ENCODE measurements around the gene USP3. TPM values are rescaled to one million over a fixed set of nuclear protein-coding genes. Genes with fewer than 3 reads are reported as not detected.

The USP3 gene
- total and polyA plus RNA-seq, 11 donors, result 7.1 to 30.8 (median 18.4) TPM

DNA sequence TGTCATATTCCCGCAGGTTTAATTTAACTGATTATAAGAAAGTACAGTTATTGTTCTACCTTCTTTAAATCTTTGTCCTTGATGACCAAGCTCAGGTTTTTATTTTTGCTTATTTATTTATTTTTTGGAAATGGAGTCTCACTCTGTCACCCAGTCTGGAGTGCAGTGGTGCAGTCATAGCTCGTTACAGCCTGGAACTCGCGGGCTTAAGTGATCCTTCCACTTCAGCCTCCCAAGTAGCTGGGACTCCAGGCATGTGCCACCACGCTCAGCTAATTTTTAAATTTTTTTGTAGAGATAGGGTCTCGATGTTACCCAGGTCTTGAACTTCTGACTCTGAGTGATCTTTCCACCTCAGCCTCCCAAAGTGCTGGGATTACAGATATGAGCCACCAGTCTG is 8.9 kb downstream of the USP3 start:
- intact Hi-C loops (cut with DNase I), result no loop called here
- H3K27ac ChIP-seq, result no peak overlapping the region
- 86 to 97% (median 95%) methylated on average over 6 of the region's 6 CpGs for WGBS, 4 donors
- TF ChIP-seq, protein P1, sequence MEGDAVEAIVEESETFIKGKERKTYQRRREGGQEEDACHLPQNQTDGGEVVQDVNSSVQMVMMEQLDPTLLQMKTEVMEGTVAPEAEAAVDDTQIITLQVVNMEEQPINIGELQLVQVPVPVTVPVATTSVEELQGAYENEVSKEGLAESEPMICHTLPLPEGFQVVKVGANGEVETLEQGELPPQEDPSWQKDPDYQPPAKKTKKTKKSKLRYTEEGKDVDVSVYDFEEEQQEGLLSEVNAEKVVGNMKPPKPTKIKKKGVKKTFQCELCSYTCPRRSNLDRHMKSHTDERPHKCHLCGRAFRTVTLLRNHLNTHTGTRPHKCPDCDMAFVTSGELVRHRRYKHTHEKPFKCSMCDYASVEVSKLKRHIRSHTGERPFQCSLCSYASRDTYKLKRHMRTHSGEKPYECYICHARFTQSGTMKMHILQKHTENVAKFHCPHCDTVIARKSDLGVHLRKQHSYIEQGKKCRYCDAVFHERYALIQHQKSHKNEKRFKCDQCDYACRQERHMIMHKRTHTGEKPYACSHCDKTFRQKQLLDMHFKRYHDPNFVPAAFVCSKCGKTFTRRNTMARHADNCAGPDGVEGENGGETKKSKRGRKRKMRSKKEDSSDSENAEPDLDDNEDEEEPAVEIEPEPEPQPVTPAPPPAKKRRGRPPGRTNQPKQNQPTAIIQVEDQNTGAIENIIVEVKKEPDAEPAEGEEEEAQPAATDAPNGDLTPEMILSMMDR (IDR thresholded peaks at IDR 0.05), result no peak
- no peak for DNase-seq
- no peak for ATAC-seq
- H3K4me1 ChIP-seq, result peaks cover 0 to 98% (median 58%) of the 10 kb centered on the region in 12 donors
- no peaks in the 10 kb centered on the region for H3K9me3 ChIP-seq
- no peaks in the 10 kb centered on the region for H3K36me3 ChIP-seq
- H3K4me3 ChIP-seq, result no peak overlapping the region
- H3K27me3 ChIP-seq, result no peaks in the 10 kb centered on the region

DNA sequence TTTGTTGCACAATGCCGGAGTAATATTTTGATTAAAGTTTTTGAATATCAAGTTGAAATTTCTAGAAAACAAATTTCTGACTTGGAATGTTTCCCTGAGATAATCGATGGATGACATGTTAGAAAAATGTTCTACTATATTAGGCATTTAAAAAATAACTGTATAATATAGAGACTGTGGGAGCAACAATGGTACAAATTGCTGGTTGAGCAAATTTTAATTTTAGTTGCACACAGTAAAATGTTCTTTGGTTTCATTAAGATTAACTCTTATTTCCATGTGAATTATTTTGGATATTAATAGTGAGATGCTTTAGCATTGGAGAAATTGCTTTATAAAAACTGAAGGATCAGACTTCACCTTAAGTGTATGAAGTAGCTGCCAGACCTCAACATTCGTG is 9.3 kb downstream of the USP3 start:
- H3K4me1 ChIP-seq, result peaks cover 0 to 94% (median 57%) of the 10 kb centered on the region in 12 donors
- 87 to 92% (median 89%) methylated on average over 3 of the region's 3 CpGs for WGBS, 4 donors
- H3K27me3 ChIP-seq, result no peaks in the 10 kb centered on the region
- H3K4me3 ChIP-seq, result no peak overlapping the region
- H3K9me3 ChIP-seq, result no peaks in the 10 kb centered on the region
- H3K27ac ChIP-seq, result no peak overlapping the region
- ATAC-seq (no peak), DNase-seq (no peak)
- no peaks in the 10 kb centered on the region for H3K36me3 ChIP-seq
- intact Hi-C loops (cut with DNase I), result no loop called here
- TF ChIP-seq, protein P1 (IDR thresholded peaks at IDR 0.05), result no peak
- TF ChIP-seq POLR2A (IDR thresholded peaks at IDR 0.05), result no peak

DNA sequence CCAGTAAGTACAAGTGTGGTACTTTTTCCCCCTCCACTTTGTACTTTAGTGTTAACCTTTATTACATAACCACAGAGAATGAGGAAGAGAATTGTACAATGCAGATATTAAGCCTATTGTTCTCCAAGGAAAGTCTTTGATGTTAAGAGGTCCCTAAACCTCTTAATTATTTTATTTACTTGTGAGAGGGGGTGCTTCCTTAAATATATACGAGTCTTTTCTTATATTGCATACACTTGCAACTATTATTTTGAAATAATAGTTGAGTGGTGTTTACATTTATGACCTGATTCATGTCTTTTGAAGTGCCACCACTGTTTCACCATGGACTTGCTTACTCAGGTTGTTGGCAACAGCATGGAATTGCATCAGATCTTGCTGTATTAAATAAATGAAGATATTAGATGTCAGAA is 10.1 kb downstream of the USP3 start:
- no peak for ATAC-seq
- no peaks in the 10 kb centered on the region for H3K9me3 ChIP-seq
- H3K4me1 ChIP-seq, result peaks cover 0 to 92% (median 56%) of the 10 kb centered on the region in 12 donors
- intact Hi-C loops (cut with DNase I), result no loop called here
- DNase-seq, result no peak
- H3K36me3 ChIP-seq, result no peaks in the 10 kb centered on the region
- H3K27me3 ChIP-seq, result no peaks in the 10 kb centered on the region
- H3K27ac ChIP-seq, result peak overlapping the region in 1 of 12 donors; percentile 9
- WGBS, 4 donors, result 51 to 59% (median 55%) methylated on average over 1 of the region's 1 CpG
- no peak overlapping the region for H3K4me3 ChIP-seq
- TF ChIP-seq, protein P1 (IDR thresholded peaks at IDR 0.05), result no peak
- TF ChIP-seq POLR2A (IDR thresholded peaks at IDR 0.05), result no peak

DNA sequence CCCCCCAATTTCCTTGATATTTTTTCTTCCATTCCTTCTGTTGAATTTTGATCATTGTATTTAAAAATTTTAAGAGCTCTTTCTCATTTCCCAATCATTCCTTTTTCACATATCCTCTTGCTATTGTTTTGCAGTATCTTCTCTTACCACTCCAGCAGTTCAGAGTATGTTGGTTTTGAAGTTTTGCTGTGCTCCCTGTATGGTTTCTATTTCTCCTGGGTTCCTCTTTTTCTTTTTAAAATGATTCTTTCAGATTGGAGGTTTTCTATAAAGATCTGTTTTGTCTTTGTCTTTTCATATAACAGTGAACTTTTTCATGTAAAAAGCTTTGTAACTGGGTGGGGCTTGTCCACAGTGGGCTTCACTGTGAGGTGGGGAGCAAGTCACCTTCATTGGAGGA is 12.8 kb downstream of the USP3 start:
- intact Hi-C loops (cut with DNase I), result no loop called here
- DNase-seq (no peak), ATAC-seq (no peak)
- TF ChIP-seq, protein P1 (IDR thresholded peaks at IDR 0.05), result no peak
- TF ChIP-seq POLR2A (IDR thresholded peaks at IDR 0.05), result no peak
- peaks cover 0 to 88% (median 49%) of the 10 kb centered on the region in 12 donors for H3K4me1 ChIP-seq
- H3K9me3 ChIP-seq, result no peaks in the 10 kb centered on the region
- no peak overlapping the region for H3K4me3 ChIP-seq
- no peaks in the 10 kb centered on the region for H3K27me3 ChIP-seq
- H3K27ac ChIP-seq, result no peak overlapping the region
- H3K36me3 ChIP-seq, result no peaks in the 10 kb centered on the region

Data from heart left ventricle (tissue), 16 donors.